CD14-positive monocyte (primary cell): Measurements from ENCODE around the gene RANBP10. TPM values are rescaled to one million over a fixed set of nuclear protein-coding genes. Genes with fewer than 3 reads are reported as not detected.

Source experiments
- DNase-seq, 3 donors: peaks; one replicate each; pipeline ENCODE4 v3.0.0-alpha.2; 2011 to 2022
- H2AFZ ChIP-seq: 2 replicates; pipeline ENCODE4 v1.6.0; 2012; ENCODE audit warnings: mild to moderate bottlenecking, low read depth, low read length, inconsistent platforms; ENCODE audit not compliant: insufficient read depth, poor library complexity, severe bottlenecking
- H3K27ac ChIP-seq, 2 donors: 1 replicate in 1 of 2; 2 replicates in 1 of 2; pipeline ENCODE4 v1.5.1; 2012 to 2013; ENCODE audit warnings: low read length in 2 of 2, control low read depth in 1 of 2, inconsistent platforms in 1 of 2, low read depth in 1 of 2, mild to moderate bottlenecking in 1 of 2
- H3K27me3 ChIP-seq, 2 donors: one replicate each; pipeline versions ENCODE4 v1.6.0 to v1.6.1; 2011 to 2013; ENCODE audit warnings: low read length in 2 of 2; ENCODE audit not compliant: control insufficient read depth in 2 of 2, insufficient read depth in 2 of 2
- H3K36me3 ChIP-seq, 2 donors: replicated peaks in 1 of 2; 1 replicate in 1 of 2; 2 replicates in 1 of 2; pipeline versions ENCODE4 v1.5.1 to v1.6.1; 2012 to 2013; ENCODE audit warnings: low read length in 2 of 2, control low read depth in 1 of 2, inconsistent platforms in 1 of 2, mild to moderate bottlenecking in 1 of 2; ENCODE audit not compliant: insufficient read depth in 2 of 2, control insufficient read depth in 1 of 2
- H3K4me1 ChIP-seq, 2 donors: 1 replicate in 1 of 2; 2 replicates in 1 of 2; pipeline versions ENCODE4 v1.5.1 to v1.6.1; 2012 to 2013; ENCODE audit warnings: low read length in 2 of 2, control low read depth in 1 of 2, inconsistent platforms in 1 of 2, mild to moderate bottlenecking in 1 of 2, moderate library complexity in 1 of 2; ENCODE audit not compliant: insufficient read depth in 2 of 2, control insufficient read depth in 1 of 2
- H3K4me2 ChIP-seq: replicated peaks from 2 replicates; pipeline ENCODE3; 2012; ENCODE audit warnings: low read length, moderate library complexity, mild to moderate bottlenecking; ENCODE audit not compliant: poor library complexity, severe bottlenecking; ENCODE audit errors: extremely low read depth
- H3K4me3 ChIP-seq, 3 experiments: fragments of 200-600 bp in 1 of 3; sonication (generic) in 1 of 3; replicated peaks in 1 of 3; 1 replicate in 2 of 3; 2 replicates in 1 of 3; pipeline ENCODE4 v1.5.1; 2011 to 2013; ENCODE audit warnings: low read length in 3 of 3, mild to moderate bottlenecking in 3 of 3, control low read depth in 2 of 3, low read depth in 2 of 3, inconsistent platforms in 1 of 3, moderate library complexity in 1 of 3
- H3K79me2 ChIP-seq: 2 replicates; pipeline ENCODE4 v1.6.0; 2012; ENCODE audit warnings: mild to moderate bottlenecking, control low read depth, inconsistent platforms, low read length, moderate library complexity; ENCODE audit not compliant: insufficient read depth
- H3K9ac ChIP-seq: 2 replicates; pipeline ENCODE4 v1.6.0; 2017; ENCODE audit warnings: low read length, mild to moderate bottlenecking; ENCODE audit not compliant: insufficient read depth, poor library complexity, severe bottlenecking
- H3K9me3 ChIP-seq, 2 donors: replicated peaks in 1 of 2; 1 replicate in 1 of 2; 2 replicates in 1 of 2; pipeline versions ENCODE4 v1.5.1 to v1.6.1; 2012 to 2013; ENCODE audit warnings: low read length in 2 of 2, control low read depth in 1 of 2; ENCODE audit not compliant: control insufficient read depth in 1 of 2, insufficient read depth in 1 of 2
- H4K20me1 ChIP-seq: 2 replicates; pipeline ENCODE4 v1.6.0; 2012; ENCODE audit warnings: mild to moderate bottlenecking, low read length, control low read depth, moderate library complexity; ENCODE audit not compliant: insufficient read depth
- H3K27ac Mint-ChIP-seq, 7 donors: one replicate each; pipeline ENCODE4 v1.8.0; 2020; ENCODE audit warnings: mild to moderate bottlenecking in 7 of 7, mixed read lengths in 7 of 7, moderate library complexity in 6 of 7, inconsistent platforms in 2 of 7
- H3K27me3 Mint-ChIP-seq, 3 donors: one replicate each; pipeline ENCODE4 v1.8.0; 2021 to 2022; ENCODE audit warnings: low read depth in 3 of 3, mild to moderate bottlenecking in 3 of 3, mixed read lengths in 3 of 3, moderate library complexity in 3 of 3, inconsistent platforms in 1 of 3
- H3K36me3 Mint-ChIP-seq, 2 donors: one replicate each; pipeline ENCODE4 v1.8.0; 2020; ENCODE audit warnings: mixed read lengths in 2 of 2, inconsistent platforms in 1 of 2, mild to moderate bottlenecking in 1 of 2
- H3K4me1 Mint-ChIP-seq: one replicate; pipeline ENCODE4 v1.8.0; 2020; ENCODE audit warnings: mild to moderate bottlenecking, mixed read lengths
- H3K4me3 Mint-ChIP-seq, 2 donors: one replicate each; pipeline ENCODE4 v1.8.0; 2020; ENCODE audit warnings: mild to moderate bottlenecking in 2 of 2, mixed read lengths in 2 of 2, moderate library complexity in 1 of 2
- H3K9me3 Mint-ChIP-seq, 7 donors: one replicate each; pipeline ENCODE4 v1.8.0; 2020 to 2022; ENCODE audit warnings: mixed read lengths in 7 of 7, mild to moderate bottlenecking in 6 of 7, moderate library complexity in 6 of 7, inconsistent platforms in 2 of 7
- CTCF ChIP-seq: fragments of 200-600 bp; IDR thresholded peaks from one replicate; pipeline ENCODE4 v1.8.0; 2022; ENCODE audit warnings: antibody characterized with exemption, mild to moderate bottlenecking
- WGBS: methylation state at CpG from one replicate; pipeline ENCODE4 v1.1.5; 2013; ENCODE audit warnings: missing lambda C conversion rate; ENCODE audit not compliant: insufficient coverage; 5-methylcytosine and 5-hydroxymethylcytosine counted together
- intact Hi-C, 2 donors: fragments of 100-400 bp; cut with micrococcal nuclease; formaldehyde crosslinking; loops; one replicate each; pipeline versions ENCODE4 v1.15.0 to v1.15.1; 2023
- polyA plus RNA-seq, 3 donors: library from polyadenylated mRNA; depleted of rRNA in 1 of 3; unstranded in 2 of 3; stranded (reverse) in 1 of 3; fragments of 300-500 nt in 2 of 3; fragments of >200 nt in 1 of 3; fragmentation: Illumina TruSeq in 2 of 3; gene quantifications; 1 replicate in 2 of 3; 2 replicates in 1 of 3; pipeline ENCODE4 v1.2.3, GENCODE V29; 2012 to 2021

The RANBP10 gene
- polyA plus RNA-seq, 3 donors, result 6.4 to 16.7 (median 6.6) TPM

GRCh38 chr16:67845291-67846062 lies 39.1 kb upstream of the RANBP10 start:
- TF ChIP-seq CTCF, result no peak
- Histone ChIP-seq H2AFZ (peak overlapping the region; percentile 98), H3K36me3 (no peaks in the 10 kb centered on the region), H3K27me3 (no peaks in the 10 kb centered on the region), H3K4me2 (peak overlapping the region; percentile 97), H4K20me1 (peaks cover 48% of the 10 kb centered on the region), H3K9ac (peak overlapping the region; percentile 83), H3K4me3 (peak overlapping the region in 2 of 3 experiments; percentile 58 to 90), H3K27ac (peak overlapping the region; percentile 81 to 83), H3K9me3 (no peaks in the 10 kb centered on the region), H3K79me2 (peaks cover 71% of the 10 kb centered on the region), H3K4me1 (peaks cover 52 to 63% of the 10 kb centered on the region in 2 donors)
- Mint-ChIP-seq H3K4me3 (peak overlapping the region; percentile 82 to 93), H3K27me3 (peaks cover 0 to 1% (median 1%) of the 10 kb centered on the region in 3 donors), H3K4me1 (peaks cover 52% of the 10 kb centered on the region), H3K27ac (peak overlapping the region; percentile 82 to 94 (median 84)), H3K9me3 (peaks cover 0 to 3% (median 0%) of the 10 kb centered on the region in 7 donors), H3K36me3 (peaks cover 4 to 5% of the 10 kb centered on the region in 2 donors)
- WGBS, result 84% methylated on average over 4 of the region's 5 CpGs
- DNase-seq, result peak in 2 of 3 donors; percentile 26 to 45
- intact Hi-C loops, result loop anchor here (1.0 to 10.0 kb wide), 4 partner anchors 12 to 181 kb away; partner anchors contain the start of genes ACD (in 1 of the 2), C16orf86 (in 1 of the 2), EDC4 (in 1 of the 2) and ENKD1 (in 1 of the 2)

- Histone ChIP-seq H3K27ac (no peak overlapping the region), H3K9ac (no peak overlapping the region)
- H3K27me3 Mint-ChIP-seq, result peaks cover 0 to 1% (median 1%) of the 10 kb centered on the region in 3 donors
Observed at GRCh38 chr16:67844497-67844896, 38.1 kb upstream of the RANBP10 start.

More at GRCh38 chr16:67844497-67844896, 38.1 kb upstream of the RANBP10 start:
- peaks cover 52% of the 10 kb centered on the region for H3K4me1 Mint-ChIP-seq
- H3K9me3 Mint-ChIP-seq, result peaks cover 0 to 3% (median 0%) of the 10 kb centered on the region in 7 donors
- Histone ChIP-seq H3K4me2 (peak overlapping the region; percentile 98), H2AFZ (no peak overlapping the region), H3K9me3 (no peaks in the 10 kb centered on the region), H3K4me3 (peak overlapping the region in 1 of 3 experiments; percentile 23), H3K36me3 (no peaks in the 10 kb centered on the region), H3K27me3 (no peaks in the 10 kb centered on the region), H4K20me1 (peaks cover 47% of the 10 kb centered on the region), H3K4me1 (peaks cover 52 to 63% of the 10 kb centered on the region in 2 donors), H3K79me2 (peaks cover 61% of the 10 kb centered on the region)
- TF ChIP-seq CTCF, result no peak
- H3K4me3 Mint-ChIP-seq, result no peak overlapping the region
- peaks cover 4 to 5% of the 10 kb centered on the region in 2 donors for H3K36me3 Mint-ChIP-seq
- intact Hi-C loops, result loop anchor here in 1 of 2 donors (10.0 kb wide), 1 partner anchor 180 kb away; the partner anchor contains the start of genes ACD, C16orf86, ENKD1 and PARD6A
- peak overlapping the region in 1 of 7 donors; percentile 35 for H3K27ac Mint-ChIP-seq
- no peak for DNase-seq
- WGBS, result 97% methylated on average over 4 of the region's 4 CpGs
